Measurements from ENCODE around the gene PLEKHA7.

PLEKHA7 gene

GRCh38 chr11:16767137-16767536, 247.1 kb downstream of the PLEKHA7 start:
- Mint-ChIP-seq H3K4me1 (ENCODE audit: low read depth) (no peaks in the 10 kb centered on the region), H3K4me3 (no peak overlapping the region), H3K27ac (no peak overlapping the region), H3K36me3 (ENCODE audit: low read depth) (no peaks in the 10 kb centered on the region), H3K9me3 (no peaks in the 10 kb centered on the region), H3K27me3 (ENCODE audit: low read depth) (peaks cover 7% of the 10 kb centered on the region)
- no peak for DNase-seq (ENCODE audit: low spot score)

GRCh38 chr11:16764888-16765287, 249.3 kb downstream of the PLEKHA7 start:
- Mint-ChIP-seq H3K27me3 (ENCODE audit: low read depth) (peaks cover 7% of the 10 kb centered on the region), H3K4me3 (no peak overlapping the region), H3K9me3 (no peaks in the 10 kb centered on the region), H3K27ac (no peak overlapping the region), H3K36me3 (ENCODE audit: low read depth) (no peaks in the 10 kb centered on the region), H3K4me1 (ENCODE audit: low read depth) (peaks cover 2% of the 10 kb centered on the region)
- DNase-seq (ENCODE audit: low spot score), result no peak

DNA sequence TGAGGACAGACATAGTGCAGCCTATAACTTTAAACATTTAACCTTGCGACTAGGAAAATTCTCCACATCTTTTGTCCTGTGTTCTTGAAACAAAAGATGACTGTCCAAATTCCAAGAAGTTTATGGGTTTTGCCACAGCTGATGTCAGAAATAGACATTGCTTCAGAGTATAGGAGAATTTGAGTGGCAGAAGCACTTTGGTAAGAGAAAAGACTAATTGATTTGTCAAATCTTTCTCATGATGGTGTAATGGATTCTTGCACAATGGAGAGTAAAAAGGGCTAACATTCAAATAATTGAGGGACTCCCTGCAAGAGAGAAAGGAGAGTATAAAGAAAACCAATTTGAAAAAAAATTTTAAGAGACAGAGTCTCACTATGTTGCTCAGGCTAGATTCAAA, 250.5 kb downstream of the PLEKHA7 start:
- H3K9me3 Mint-ChIP-seq, result no peaks in the 10 kb centered on the region
- H3K27me3 Mint-ChIP-seq (ENCODE audit: low read depth), result peaks cover 7% of the 10 kb centered on the region
- no peak for DNase-seq (ENCODE audit: low spot score)
- no peak overlapping the region for H3K4me3 Mint-ChIP-seq
- no peak overlapping the region for H3K27ac Mint-ChIP-seq
- peaks cover 6% of the 10 kb centered on the region for H3K36me3 Mint-ChIP-seq (ENCODE audit: low read depth)
- peaks cover 2% of the 10 kb centered on the region for H3K4me1 Mint-ChIP-seq (ENCODE audit: low read depth)

DNA sequence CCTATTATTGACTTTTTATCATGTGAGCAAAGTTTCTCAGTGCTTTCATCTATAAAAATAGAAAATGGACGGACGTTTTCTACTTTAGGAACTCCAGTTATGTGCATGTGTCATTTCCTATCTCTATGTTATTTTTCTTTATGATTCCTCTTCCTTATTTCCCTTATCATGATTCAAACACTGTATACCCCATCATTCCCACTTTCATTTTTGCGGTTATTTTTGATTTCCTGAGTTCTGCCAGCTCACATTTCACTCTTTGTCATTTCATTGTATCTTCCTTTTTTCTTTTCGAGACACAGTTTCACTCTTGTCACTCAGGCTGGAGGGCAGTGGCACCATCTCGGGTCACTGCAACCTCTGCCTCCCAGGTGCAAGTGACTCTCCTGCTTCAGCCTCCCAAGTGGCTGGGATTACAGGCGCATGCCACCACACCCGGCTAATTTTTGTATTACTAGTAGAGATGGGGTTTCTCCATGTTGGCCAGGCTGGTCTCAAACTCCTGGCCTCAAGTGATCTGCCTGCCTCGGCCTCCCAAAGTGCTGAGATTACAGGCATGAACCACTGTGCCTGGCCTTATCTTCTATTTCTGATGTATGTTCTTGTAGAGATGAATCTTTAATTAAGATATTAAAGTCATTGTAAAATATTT, 254.2 kb downstream of the PLEKHA7 start:
- H3K27ac Mint-ChIP-seq, result no peak overlapping the region
- peaks cover 27% of the 10 kb centered on the region for H3K36me3 Mint-ChIP-seq (ENCODE audit: low read depth)
- H3K27me3 Mint-ChIP-seq (ENCODE audit: low read depth), result peaks cover 2% of the 10 kb centered on the region
- H3K9me3 Mint-ChIP-seq, result no peaks in the 10 kb centered on the region
- no peak for DNase-seq (ENCODE audit: low spot score)
- H3K4me1 Mint-ChIP-seq (ENCODE audit: low read depth), result peaks cover 2% of the 10 kb centered on the region
- no peak overlapping the region for H3K4me3 Mint-ChIP-seq

DNA sequence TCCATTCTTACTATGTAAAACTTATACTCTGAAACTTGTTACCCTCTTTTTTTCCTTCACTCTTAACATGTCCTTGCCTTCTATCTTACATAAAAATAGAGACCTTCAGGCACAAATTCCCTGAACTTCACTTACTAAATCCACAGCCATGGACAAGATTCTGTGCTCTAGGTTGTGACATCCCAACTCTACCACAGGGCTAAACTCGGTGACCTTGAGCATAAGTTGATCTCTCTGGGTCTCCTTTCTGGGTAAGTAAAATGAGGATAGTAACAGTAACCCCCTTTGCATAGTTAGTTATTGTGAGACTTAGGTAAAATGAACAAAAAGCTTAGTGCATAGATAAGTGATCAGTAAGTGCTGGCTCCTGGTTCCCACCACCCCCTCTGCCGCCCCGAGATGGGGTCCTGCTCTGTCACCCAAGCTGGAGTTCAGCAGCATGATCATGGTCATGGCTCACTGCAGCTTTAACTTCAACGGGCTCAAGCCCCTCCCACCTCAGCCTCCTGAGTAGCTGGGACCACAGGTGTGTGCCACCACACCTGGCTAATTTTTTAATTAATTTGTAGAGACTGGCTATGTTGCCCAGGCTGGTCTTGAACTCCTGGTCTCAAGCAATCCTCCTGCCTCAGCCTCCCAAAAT, 255.7 kb downstream of the PLEKHA7 start:
- DNase-seq (ENCODE audit: low spot score), result no peak
- Mint-ChIP-seq H3K4me1 (ENCODE audit: low read depth) (peaks cover 2% of the 10 kb centered on the region), H3K27me3 (ENCODE audit: low read depth) (no peaks in the 10 kb centered on the region), H3K27ac (no peak overlapping the region), H3K9me3 (no peaks in the 10 kb centered on the region), H3K36me3 (ENCODE audit: low read depth) (peaks cover 36% of the 10 kb centered on the region), H3K4me3 (no peak overlapping the region)

- peaks cover 20% of the 10 kb centered on the region for H3K4me1 Mint-ChIP-seq (ENCODE audit: low read depth)
Measured at GRCh38 chr11:16750417-16750816, 263.8 kb downstream of the PLEKHA7 start.

DNA sequence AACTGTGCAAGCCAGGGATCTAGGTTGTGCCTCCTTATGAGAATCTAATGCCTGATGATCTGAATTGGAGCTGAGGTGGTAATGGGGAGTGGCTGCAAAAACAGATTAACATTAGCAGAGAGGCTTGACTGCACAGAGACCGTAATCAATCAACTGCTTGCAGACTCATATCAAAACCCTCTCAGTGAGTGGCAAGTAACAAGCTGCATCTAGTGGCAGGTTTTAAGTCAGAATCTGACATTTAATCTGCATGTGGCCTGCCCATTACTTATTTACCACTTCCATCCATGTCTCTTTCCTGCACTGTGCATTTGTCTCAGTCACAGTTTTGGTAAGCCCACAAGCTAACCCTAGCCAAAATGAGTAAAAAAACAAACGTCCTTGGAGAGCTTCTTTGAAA, 264.5 kb downstream of the PLEKHA7 start:
- Mint-ChIP-seq H3K27ac (peak overlapping the region; percentile 23), H3K4me3 (no peak overlapping the region), H3K27me3 (ENCODE audit: low read depth) (no peaks in the 10 kb centered on the region), H3K9me3 (peaks cover 5% of the 10 kb centered on the region), H3K36me3 (ENCODE audit: low read depth) (peaks cover 76% of the 10 kb centered on the region), H3K4me1 (ENCODE audit: low read depth) (peaks cover 20% of the 10 kb centered on the region)
- DNase-seq (ENCODE audit: low spot score), result peak; percentile 45

More at GRCh38 chr11:16750417-16750816, 263.8 kb downstream of the PLEKHA7 start:
- no peaks in the 10 kb centered on the region for H3K27me3 Mint-ChIP-seq (ENCODE audit: low read depth)
- H3K4me3 Mint-ChIP-seq, result no peak overlapping the region
- peaks cover 5% of the 10 kb centered on the region for H3K9me3 Mint-ChIP-seq
- H3K27ac Mint-ChIP-seq, result no peak overlapping the region
- H3K36me3 Mint-ChIP-seq (ENCODE audit: low read depth), result peaks cover 73% of the 10 kb centered on the region
- DNase-seq (ENCODE audit: low spot score), result no peak

DNA sequence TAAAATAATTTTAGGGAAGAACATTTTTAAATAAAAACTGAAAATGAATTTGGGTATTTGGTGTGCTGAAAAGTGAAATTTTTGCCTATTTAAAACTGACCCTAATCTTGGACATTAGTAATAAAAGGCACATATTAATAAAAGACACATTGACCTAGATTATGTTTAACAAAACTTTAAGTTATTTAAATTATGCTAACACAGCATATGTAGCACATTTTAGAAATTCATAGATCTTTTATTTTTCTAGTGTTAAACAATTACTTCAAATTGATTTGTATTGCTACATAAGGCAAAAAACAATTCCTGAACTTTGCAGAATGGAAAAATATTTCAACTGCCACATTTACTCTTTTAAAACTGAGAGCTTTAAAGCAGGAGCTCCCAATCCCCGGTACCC, 265.1 kb downstream of the PLEKHA7 start:
- Mint-ChIP-seq H3K27ac (no peak overlapping the region), H3K36me3 (ENCODE audit: low read depth) (peaks cover 81% of the 10 kb centered on the region), H3K27me3 (ENCODE audit: low read depth) (no peaks in the 10 kb centered on the region), H3K4me1 (ENCODE audit: low read depth) (peaks cover 23% of the 10 kb centered on the region), H3K9me3 (peaks cover 5% of the 10 kb centered on the region), H3K4me3 (no peak overlapping the region)
- DNase-seq (ENCODE audit: low spot score), result no peak

- Mint-ChIP-seq H3K36me3 (ENCODE audit: low read depth) (peaks cover 71% of the 10 kb centered on the region), H3K9me3 (peaks cover 5% of the 10 kb centered on the region), H3K4me3 (no peak overlapping the region), H3K27me3 (ENCODE audit: low read depth) (no peaks in the 10 kb centered on the region), H3K4me1 (ENCODE audit: low read depth) (peaks cover 36% of the 10 kb centered on the region), H3K27ac (no peak overlapping the region)
- DNase-seq (ENCODE audit: low spot score), result no peak
Measured at GRCh38 chr11:16745950-16746605, 268.1 kb downstream of the PLEKHA7 start.

DNA sequence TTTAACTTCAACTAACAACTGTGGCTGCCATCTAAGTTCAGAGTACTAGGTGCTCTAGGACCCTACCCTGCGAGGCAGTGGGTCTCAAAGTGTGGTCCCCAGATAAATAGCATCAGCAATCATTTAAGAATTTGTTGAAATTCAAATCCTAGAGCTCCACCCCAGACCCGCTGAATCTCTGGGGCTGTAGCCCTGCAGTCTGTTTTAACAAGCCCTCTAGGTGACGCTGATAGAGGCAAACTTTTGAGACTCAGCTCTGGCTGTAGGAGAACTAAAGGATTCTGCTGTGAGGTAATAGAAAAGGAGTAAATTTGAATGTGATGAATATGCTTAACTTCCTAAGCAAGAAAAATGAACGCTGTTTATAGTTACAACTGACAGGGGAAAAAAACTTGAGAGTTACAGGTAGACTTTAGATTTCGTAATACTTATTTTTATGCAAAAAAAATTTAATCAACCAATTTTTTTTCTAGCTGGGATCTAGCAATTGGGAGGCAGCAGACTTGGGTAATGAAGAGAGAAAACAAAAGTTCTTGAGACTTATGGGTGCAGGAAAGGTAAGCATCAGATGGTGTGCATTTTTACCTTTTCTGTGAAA, 270.0 kb downstream of the PLEKHA7 start:
- peaks cover 25% of the 10 kb centered on the region for H3K4me1 Mint-ChIP-seq (ENCODE audit: low read depth)
- no peaks in the 10 kb centered on the region for H3K27me3 Mint-ChIP-seq (ENCODE audit: low read depth)
- peaks cover 5% of the 10 kb centered on the region for H3K9me3 Mint-ChIP-seq
- no peak overlapping the region for H3K4me3 Mint-ChIP-seq
- peaks cover 55% of the 10 kb centered on the region for H3K36me3 Mint-ChIP-seq (ENCODE audit: low read depth)
- no peak overlapping the region for H3K27ac Mint-ChIP-seq
- no peak for DNase-seq (ENCODE audit: low spot score)

DNA sequence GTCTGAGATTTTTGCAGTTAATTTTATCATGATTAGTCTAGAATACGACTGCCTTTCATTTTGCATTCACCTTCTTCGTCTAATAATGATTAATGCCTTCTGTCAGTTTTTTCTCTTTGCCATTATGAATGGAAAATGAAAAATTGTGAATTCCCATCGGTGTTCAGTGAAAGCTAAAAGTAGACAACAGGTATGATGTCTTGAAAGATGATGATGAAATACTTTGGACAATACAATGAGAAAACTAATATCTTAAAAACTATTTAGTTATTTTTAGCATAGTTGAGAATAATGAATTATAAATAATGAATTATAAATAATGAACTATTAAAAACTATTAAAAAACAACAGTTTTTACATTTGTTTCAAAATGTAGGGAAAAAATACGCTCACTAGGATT, 270.7 kb downstream of the PLEKHA7 start:
- Mint-ChIP-seq H3K4me1 (ENCODE audit: low read depth) (peaks cover 23% of the 10 kb centered on the region), H3K27ac (no peak overlapping the region), H3K9me3 (peaks cover 5% of the 10 kb centered on the region)

DNA sequence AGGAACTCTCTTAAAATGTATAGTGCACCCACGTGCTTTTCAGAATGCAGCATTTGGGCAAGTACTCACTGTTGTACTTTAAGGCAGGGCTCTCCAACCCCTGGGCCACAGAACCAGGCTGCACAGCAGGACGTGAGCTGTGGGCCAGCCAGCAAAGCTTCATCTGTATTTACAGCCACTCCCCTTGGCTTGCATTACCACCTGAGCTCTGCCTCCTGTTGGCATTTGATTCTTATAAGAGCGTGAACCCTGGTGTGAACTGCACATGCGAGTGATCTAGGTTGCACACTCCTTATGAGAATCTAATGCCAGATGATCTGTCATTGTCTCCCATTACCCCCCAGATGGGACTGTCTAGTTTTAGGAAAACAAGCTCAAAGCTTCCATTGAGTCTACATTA, 272.7 kb downstream of the PLEKHA7 start:
- Mint-ChIP-seq H3K27ac (no peak overlapping the region), H3K36me3 (ENCODE audit: low read depth) (peaks cover 36% of the 10 kb centered on the region), H3K4me3 (peak overlapping the region; percentile 30), H3K27me3 (ENCODE audit: low read depth) (no peaks in the 10 kb centered on the region), H3K4me1 (ENCODE audit: low read depth) (peaks cover 26% of the 10 kb centered on the region), H3K9me3 (no peaks in the 10 kb centered on the region)
- DNase-seq (ENCODE audit: low spot score), result no peak

More for the DNA sequence above, 270.7 kb downstream of the PLEKHA7 start:
- no peak for DNase-seq (ENCODE audit: low spot score)
- Mint-ChIP-seq H3K36me3 (ENCODE audit: low read depth) (peaks cover 52% of the 10 kb centered on the region), H3K27me3 (ENCODE audit: low read depth) (no peaks in the 10 kb centered on the region), H3K4me3 (no peak overlapping the region)

DNA sequence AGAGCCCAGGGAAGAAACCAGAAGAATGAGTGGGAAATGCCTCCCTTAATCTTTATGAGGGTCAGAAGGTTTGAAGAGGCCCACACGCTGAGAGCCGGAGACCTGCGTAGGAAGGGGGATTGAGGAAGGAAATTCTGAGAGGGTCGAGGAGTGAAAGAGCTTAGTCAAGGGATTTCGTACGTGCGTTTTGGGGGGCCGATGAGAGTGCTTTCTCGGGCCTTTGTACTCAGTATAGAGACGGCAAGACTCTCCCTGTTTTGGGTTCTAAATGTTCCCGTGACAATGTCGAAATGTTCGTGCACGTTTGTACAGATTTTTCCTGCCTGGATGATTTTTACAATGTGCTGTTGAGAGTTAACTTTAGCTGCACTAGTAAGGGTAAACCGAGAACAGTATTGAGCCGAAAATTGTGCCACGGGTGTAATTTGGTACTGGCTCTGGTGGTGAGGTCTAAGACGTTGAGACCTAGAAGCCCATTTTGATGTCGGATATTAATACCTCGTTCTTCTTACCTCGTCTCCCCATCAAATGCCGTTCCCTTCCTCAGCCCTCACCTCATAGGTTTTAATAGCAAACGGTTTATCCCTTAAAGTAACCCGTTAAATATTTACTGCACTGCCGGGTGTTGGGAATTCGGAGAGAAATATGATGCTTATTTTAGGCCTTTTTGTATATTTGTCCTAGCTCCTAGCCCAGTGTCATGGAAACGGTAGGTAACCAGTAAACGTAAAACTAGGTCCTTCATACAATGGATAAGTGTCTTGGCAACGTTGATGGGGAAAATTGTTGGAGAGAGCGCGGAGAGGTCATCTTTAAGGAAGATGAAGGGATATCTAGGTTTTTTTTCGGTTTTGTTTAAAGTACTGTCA, 275.0 kb downstream of the PLEKHA7 start:
- Mint-ChIP-seq H3K9me3 (no peaks in the 10 kb centered on the region), H3K36me3 (ENCODE audit: low read depth) (peaks cover 13% of the 10 kb centered on the region), H3K4me1 (ENCODE audit: low read depth) (peaks cover 19% of the 10 kb centered on the region), H3K27ac (no peak overlapping the region), H3K27me3 (ENCODE audit: low read depth) (peaks cover 2% of the 10 kb centered on the region), H3K4me3 (no peak overlapping the region)
- no peak for DNase-seq (ENCODE audit: low spot score)
